IMR-90 (cell line): ENCODE measurements around the gene RABL2A. TPM values are rescaled to one million over a fixed set of nuclear protein-coding genes. Genes with fewer than 3 reads are reported as not detected.
A peak's percentile ranks its signal among the peaks of the same experiment; 100 is the strongest.

Experiments
- ATAC-seq: fragments of 200-7000 bp; cut with Tn5 transposase; 2 replicates; pipeline ENCODE4 v1.9.1; 2020; ENCODE audit warnings: low read depth, mild to moderate bottlenecking, moderate library complexity
- BruUV-seq: library from RNA; stranded (reverse); fragments of 400-500 nt; replicated peaks from 2 replicates; lab custom pipeline; 2021; lab: Mats Ljungman, UMichigan
- CTCF ChIA-PET: fragments of 300-600 bp; formaldehyde crosslinking; extraction: SDS; loops from one replicate; lab custom pipeline; 2021; ENCODE audit warnings: antibody characterized with exemption; lab: Yijun Ruan, JAX
- POLR2A ChIA-PET: fragments of 300-600 bp; sonication (Branson Sonifier 250); formaldehyde crosslinking; loops from one replicate; lab custom pipeline; 2022; ENCODE audit warnings: antibody characterized with exemption; ENCODE audit not compliant: unreplicated experiment; lab: Charles Lee
- DNase-seq: peaks from one replicate; pipeline ENCODE4 v3.0.0; 2013
- H2AFZ ChIP-seq: replicated peaks from 2 replicates; pipeline ENCODE3; 2013; ENCODE audit warnings: low read length, mild to moderate bottlenecking; ENCODE audit not compliant: poor library complexity
- H2AK5ac ChIP-seq: 2 replicates; pipeline ENCODE4 v1.6.1; 2013; ENCODE audit warnings: low read depth, low read length, inconsistent platforms
- H2AK9ac ChIP-seq: replicated peaks from 2 replicates; pipeline ENCODE3; 2013; ENCODE audit warnings: mild to moderate bottlenecking, low read depth, low read length, moderate library complexity; ENCODE audit not compliant: poor library complexity
- H2BK120ac ChIP-seq: 2 replicates; pipeline ENCODE4 v1.6.1; 2013; ENCODE audit warnings: low read depth, low read length, inconsistent platforms
- H2BK15ac ChIP-seq: 3 replicates; pipeline ENCODE4 v1.6.1; 2013; ENCODE audit warnings: low read depth, low read length, inconsistent platforms
- H2BK20ac ChIP-seq: 2 replicates; pipeline ENCODE4 v1.6.1; 2013; ENCODE audit warnings: low read depth, mild to moderate bottlenecking, inconsistent platforms, low read length, moderate library complexity
- H2BK5ac ChIP-seq: 2 replicates; pipeline ENCODE4 v1.6.1; 2013; ENCODE audit warnings: mild to moderate bottlenecking, low read depth, low read length, inconsistent platforms; ENCODE audit not compliant: poor library complexity, severe bottlenecking
- H3K14ac ChIP-seq: replicated peaks from 2 replicates; pipeline ENCODE4 v1.6.1; 2013; ENCODE audit warnings: low read depth, low read length, inconsistent platforms
- H3K18ac ChIP-seq: 2 replicates; pipeline ENCODE4 v1.6.1; 2013; ENCODE audit warnings: low read depth, low read length, control low read depth
- H3K23ac ChIP-seq: 2 replicates; pipeline ENCODE4 v1.6.1; 2013; ENCODE audit warnings: low read depth, low read length, inconsistent platforms
- H3K27ac ChIP-seq: 2 replicates; pipeline ENCODE4 v1.5.1; 2013; ENCODE audit warnings: mild to moderate bottlenecking, control low read depth, low read length; ENCODE audit not compliant: insufficient read depth
- H3K27me3 ChIP-seq: 2 replicates; pipeline ENCODE4 v1.6.1; 2013; ENCODE audit warnings: low read length; ENCODE audit not compliant: control insufficient read depth, insufficient read depth
- H3K36me3 ChIP-seq: 2 replicates; pipeline ENCODE4 v1.6.1; 2013; ENCODE audit warnings: low read length, mixed read lengths; ENCODE audit not compliant: control insufficient read depth, insufficient read depth
- H3K4ac ChIP-seq: 2 replicates; pipeline ENCODE4 v1.6.1; 2013; ENCODE audit warnings: low read depth, low read length, inconsistent platforms
- H3K4me1 ChIP-seq: 2 replicates; pipeline ENCODE4 v1.6.1; 2013; ENCODE audit warnings: low read length, mixed read lengths; ENCODE audit not compliant: control insufficient read depth, insufficient read depth
- H3K4me2 ChIP-seq: 2 replicates; pipeline ENCODE4 v1.6.1; 2013; ENCODE audit warnings: low read depth, mild to moderate bottlenecking, control low read depth, low read length, moderate library complexity
- H3K4me3 ChIP-seq: 2 replicates; pipeline ENCODE4 v1.5.1; 2013; ENCODE audit warnings: low read depth, mild to moderate bottlenecking, control low read depth, low read length, moderate library complexity; ENCODE audit not compliant: insufficient read depth
- H3K56ac ChIP-seq: 2 replicates; pipeline ENCODE4 v1.6.1; 2013; ENCODE audit warnings: low read length, inconsistent platforms; ENCODE audit not compliant: insufficient read depth; ENCODE audit errors: extremely low read depth
- H3K79me1 ChIP-seq, 2 experiments: 2 replicates each; pipeline ENCODE4 v1.6.1; 2013; ENCODE audit warnings: low read length in 2 of 2, inconsistent platforms in 1 of 2, low read depth in 1 of 2
- H3K9ac ChIP-seq: 2 replicates; pipeline ENCODE4 v1.6.1; 2013; ENCODE audit warnings: low read depth, low read length, control low read depth
- H3K9me1 ChIP-seq: 2 replicates; pipeline ENCODE4 v1.6.1; 2013; ENCODE audit warnings: low read length, inconsistent platforms; ENCODE audit not compliant: insufficient read depth
- H3K9me3 ChIP-seq: 2 replicates; pipeline ENCODE4 v1.6.1; 2013; ENCODE audit warnings: low read length; ENCODE audit not compliant: control insufficient read depth, insufficient read depth
- H4K20me1 ChIP-seq: 2 replicates; pipeline ENCODE4 v1.6.1; 2013; ENCODE audit warnings: low read length, inconsistent platforms; ENCODE audit not compliant: insufficient read depth
- H4K5ac ChIP-seq: 2 replicates; pipeline ENCODE4 v1.6.1; 2013; ENCODE audit warnings: mild to moderate bottlenecking, low read depth, low read length, control low read depth
- H4K8ac ChIP-seq, 2 experiments: 2 replicates each; pipeline ENCODE4 v1.6.1; 2013; ENCODE audit warnings: low read depth in 2 of 2, low read length in 2 of 2, control low read depth in 1 of 2, inconsistent platforms in 1 of 2
- H4K91ac ChIP-seq: 2 replicates; pipeline ENCODE4 v1.6.1; 2013; ENCODE audit warnings: low read depth, low read length, inconsistent platforms; ENCODE audit not compliant: insufficient read depth
- MAZ ChIP-seq: IDR thresholded peaks from 2 replicates; pipeline ENCODE4 v1.6.1; 2012; ENCODE audit warnings: low read depth, mild to moderate bottlenecking, low read length, improper control_type of control experiment, moderate library complexity, borderline replicate concordance
- NFE2L2 ChIP-seq: fragments of 150-350 bp; IDR thresholded peaks from 2 replicates; pipeline ENCODE4 v1.6.1; 2016; ENCODE audit warnings: low read depth, mild to moderate bottlenecking, low read length
- POLR2A ChIP-seq: IDR thresholded peaks from 2 replicates; pipeline ENCODE4 v1.6.1; 2012; ENCODE audit warnings: mild to moderate bottlenecking, low read depth, low read length
- RAD21 ChIP-seq: IDR thresholded peaks from 2 replicates; pipeline ENCODE4 v1.6.1; 2012; ENCODE audit warnings: low read length, improper control_type of control experiment
- SMC3 ChIP-seq: fragments of 150-350 bp; IDR thresholded peaks from 2 replicates; pipeline ENCODE4 v1.6.1; 2016; ENCODE audit warnings: low read depth, mild to moderate bottlenecking, antibody characterized with exemption, low read length, moderate library complexity
- WGBS, 2 experiments: methylation state at CpG; one replicate each; pipeline versions ENCODE4 v1.1.5 to v1.1.7; 2013; ENCODE audit warnings: missing lambda C conversion rate in 2 of 2; ENCODE audit not compliant: insufficient read length in 1 of 2; ENCODE audit errors: extremely low coverage in 2 of 2; 5-methylcytosine and 5-hydroxymethylcytosine counted together
- dilution Hi-C: fragments of 300-500 bp; cut with HindIII; formaldehyde crosslinking; loops from one replicate; pipeline ENCODE4 v1.14.3; 2018; ENCODE audit warnings: low sequenced_read_pairs; ENCODE audit not compliant: unreplicated experiment
- in situ Hi-C: fragments of 300-500 bp; cut with MboI; formaldehyde crosslinking; loops from 3 replicates; pipeline ENCODE4 v1.14.3; 2019; ENCODE audit warnings: low sequenced_read_pairs, inconsistent platforms, mixed read lengths
- intact Hi-C: fragments of 100-400 bp; cut with micrococcal nuclease; formaldehyde crosslinking; loops from 2 replicates; pipeline ENCODE4 v1.10.0; 2022
- polyA plus RNA-seq, 3 experiments: library from polyadenylated mRNA; depleted of rRNA; stranded (reverse); fragments of >200 nt; gene quantifications; 2 replicates each; pipeline ENCODE4 v1.2.3, GENCODE V29; 2012; ENCODE audit warnings: low replicate concordance in 1 of 3
- total RNA-seq: library from RNA; depleted of rRNA; stranded (reverse); fragments of >200 nt; gene quantifications from 2 replicates; pipeline ENCODE4 v1.2.3, GENCODE V29; 2012

RABL2A gene
- total and polyA plus RNA-seq, 2 of the 4 experiments (the other 2 are of a cell fraction): 3.9 to 11.0 TPM

GRCh38 chr2:113679457-113679856 is 52.4 kb downstream of the RABL2A start:
- Histone ChIP-seq H3K4me3 (no peak overlapping the region), H3K9ac (no peak overlapping the region), H3K27me3 (peaks cover 18% of the 10 kb centered on the region), H3K4me2 (no peak overlapping the region), H3K9me1 (no peaks in the 10 kb centered on the region), H2BK120ac (no peak overlapping the region), H3K18ac (no peak overlapping the region), H2BK15ac (no peak overlapping the region), H3K79me1 (no peaks in the 10 kb centered on the region), H3K23ac (no peak overlapping the region), H3K56ac (no peak overlapping the region), H2AK5ac (no peak overlapping the region; the same call in 1 of the 2 replicates), H3K4ac (no peak overlapping the region), H4K20me1 (no peaks in the 10 kb centered on the region), H2BK5ac (no peak overlapping the region), H2AK9ac (peak overlapping the region; percentile 62), H3K4me1 (no peaks in the 10 kb centered on the region), H2AFZ (no peak overlapping the region), H3K27ac (no peak overlapping the region), H4K91ac (no peak overlapping the region), H4K8ac (no peak overlapping the region), H2BK20ac (0 out of 2 replicates have a peak overlapping the region, but pooled peaks have one; percentile 32), H3K9me3 (no peaks in the 10 kb centered on the region), H3K14ac (no peak overlapping the region), H3K36me3 (no peaks in the 10 kb centered on the region), H4K5ac (no peak overlapping the region)
- WGBS, 2 experiments: 91% methylated on average over 4 of the region's 8 CpGs; no CpG with 5 or more reads in 1 of the 2 experiments
- no TSS peak for BruUV-seq
- no peak for ATAC-seq
- ChIA-PET POLR2A (no interaction called here), CTCF (no interaction called here)
- intact Hi-C loops (no loop called here), dilution Hi-C loops (no loop called here), in situ Hi-C loops (no loop called here)
- no peak for TF ChIP-seq RAD21
- no peak for TF ChIP-seq SMC3
- no peak for TF ChIP-seq NFE2L2
- TF ChIP-seq MAZ: no peak
- no peak for TF ChIP-seq POLR2A
- no peak for DNase-seq
